ENCODE data around the gene DGKD.

DNA sequence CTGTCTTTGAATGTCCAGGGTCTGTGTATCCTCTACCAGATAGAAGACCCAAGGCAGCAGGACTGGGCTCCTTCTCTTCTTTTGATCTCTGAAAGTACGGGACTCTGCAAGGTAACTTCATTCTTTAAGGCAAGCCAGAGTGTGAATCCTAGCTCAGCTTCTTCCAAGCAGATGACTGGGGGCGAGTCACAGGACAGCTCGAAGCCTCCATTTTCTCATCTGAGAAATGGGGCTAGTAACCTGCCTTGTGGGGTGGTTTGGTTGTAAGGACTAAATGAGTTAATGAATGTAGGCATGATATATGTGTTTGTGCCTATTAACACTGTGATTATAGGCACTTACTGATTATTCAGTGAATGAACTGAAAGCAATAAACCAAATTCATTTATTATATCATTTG is 46.7 kb downstream of the DGKD start:
- TF ChIP-seq, protein P1, sequence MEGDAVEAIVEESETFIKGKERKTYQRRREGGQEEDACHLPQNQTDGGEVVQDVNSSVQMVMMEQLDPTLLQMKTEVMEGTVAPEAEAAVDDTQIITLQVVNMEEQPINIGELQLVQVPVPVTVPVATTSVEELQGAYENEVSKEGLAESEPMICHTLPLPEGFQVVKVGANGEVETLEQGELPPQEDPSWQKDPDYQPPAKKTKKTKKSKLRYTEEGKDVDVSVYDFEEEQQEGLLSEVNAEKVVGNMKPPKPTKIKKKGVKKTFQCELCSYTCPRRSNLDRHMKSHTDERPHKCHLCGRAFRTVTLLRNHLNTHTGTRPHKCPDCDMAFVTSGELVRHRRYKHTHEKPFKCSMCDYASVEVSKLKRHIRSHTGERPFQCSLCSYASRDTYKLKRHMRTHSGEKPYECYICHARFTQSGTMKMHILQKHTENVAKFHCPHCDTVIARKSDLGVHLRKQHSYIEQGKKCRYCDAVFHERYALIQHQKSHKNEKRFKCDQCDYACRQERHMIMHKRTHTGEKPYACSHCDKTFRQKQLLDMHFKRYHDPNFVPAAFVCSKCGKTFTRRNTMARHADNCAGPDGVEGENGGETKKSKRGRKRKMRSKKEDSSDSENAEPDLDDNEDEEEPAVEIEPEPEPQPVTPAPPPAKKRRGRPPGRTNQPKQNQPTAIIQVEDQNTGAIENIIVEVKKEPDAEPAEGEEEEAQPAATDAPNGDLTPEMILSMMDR (IDR thresholded peaks at IDR 0.05; ENCODE audit: low read depth, low read length) = no peak
- TF ChIP-seq EZH2phosphoT487 (IDR thresholded peaks at IDR 0.05; ENCODE audit: low read depth) = no peak

Measured in OCI-LY3 (cell line).